HepG2 (cell line): ENCODE measurements around the gene PIGN. TPM values are rescaled to one million over a fixed set of nuclear protein-coding genes. Genes with fewer than 3 reads are reported as not detected.

Experiments
- ATAC-seq: fragments of 200-7000 bp; cut with Tn5 transposase; 3 replicates; pipeline ENCODE4 v1.9.1; 2020; ENCODE audit warnings: mild to moderate bottlenecking, moderate library complexity
- BruUV-seq: library from RNA; stranded (reverse); fragments of 400-500 nt; replicated peaks from 2 replicates; lab custom pipeline; 2021; lab: Mats Ljungman, UMichigan
- CTCF ChIA-PET: fragments of 300-600 bp; formaldehyde crosslinking; extraction: SDS; loops from one replicate; lab custom pipeline; 2021; ENCODE audit warnings: low total read pairs, inconsistent platforms, low intra/inter-chr PET ratio; lab: Yijun Ruan, JAX
- POLR2A ChIA-PET: fragments of 350-600 bp; sonication (Branson Sonifier 250); formaldehyde crosslinking; loops from one replicate; lab custom pipeline; 2020; ENCODE audit warnings: antibody characterized with exemption, inconsistent platforms; lab: Yijun Ruan, JAX
- DNase-seq: peaks from one replicate; pipeline ENCODE4 v3.0.0-alpha.2; 2015; ENCODE audit warnings: low spot score
- FAIRE-seq: peaks from 3 replicates; lab custom pipeline; 2011; peaks lifted over from hg19 to GRCh38; lab: Jason Lieb, UNC
- H2AFZ ChIP-seq: one replicate; pipeline ENCODE4 v1.6.1; 2011; ENCODE audit warnings: low read length, inconsistent platforms
- H3K27ac ChIP-seq: fragments of 300-600 bp; 3 replicates; pipeline ENCODE4 v1.8.0; 2011; ENCODE audit warnings: mixed run types, mild to moderate bottlenecking, mixed read lengths, low read length, inconsistent platforms; ENCODE audit not compliant: insufficient read depth; ENCODE audit errors: extremely low read length
- H3K27me3 ChIP-seq, 2 experiments: fragments of 200-600 bp in 1 of 2; 2 replicates in 1 of 2; 3 replicates in 1 of 2; pipeline versions ENCODE4 v1.6.0 to v1.8.0; 2011; ENCODE audit warnings: low read length in 2 of 2, mild to moderate bottlenecking in 2 of 2, moderate library complexity in 2 of 2, inconsistent platforms in 1 of 2; ENCODE audit not compliant: insufficient read depth in 2 of 2, control insufficient read depth in 1 of 2
- H3K36me3 ChIP-seq, 2 experiments: fragments of 200-600 bp in 1 of 2; replicated peaks in 1 of 2; 2 replicates in 1 of 2; 3 replicates in 1 of 2; pipeline versions ENCODE4 v1.5.1 to v1.8.0; 2011; ENCODE audit warnings: low read length in 2 of 2, inconsistent platforms in 1 of 2; ENCODE audit not compliant: insufficient read depth in 2 of 2, control insufficient read depth in 1 of 2
- H3K4me1 ChIP-seq: 2 replicates; pipeline ENCODE4 v1.5.1; 2012; ENCODE audit warnings: low read length, inconsistent platforms; ENCODE audit not compliant: insufficient read depth
- H3K4me2 ChIP-seq: 2 replicates; pipeline ENCODE4 v1.6.0; 2011; ENCODE audit warnings: low read depth, low read length, inconsistent platforms
- H3K4me3 ChIP-seq, 3 experiments: fragments of 200-600 bp in 1 of 3; sonication (generic), shearing (Covaris generic) in 1 of 3; replicated peaks in 1 of 3; 2 replicates each; pipeline ENCODE4 v1.5.1; 2011 to 2016; ENCODE audit warnings: low read length in 3 of 3, inconsistent platforms in 2 of 3, low read depth in 2 of 3, mild to moderate bottlenecking in 2 of 3, control low read depth in 1 of 3, mixed read lengths in 1 of 3; ENCODE audit not compliant: insufficient read depth in 1 of 3
- H3K79me2 ChIP-seq: one replicate; pipeline ENCODE4 v1.6.1; 2011; ENCODE audit warnings: low read length, inconsistent platforms; ENCODE audit not compliant: insufficient read depth
- H3K9ac ChIP-seq: 2 replicates; pipeline ENCODE4 v1.6.0; 2011; ENCODE audit warnings: mild to moderate bottlenecking, low read depth, low read length, inconsistent platforms; ENCODE audit not compliant: insufficient read depth
- H3K9me3 ChIP-seq: 2 replicates; pipeline ENCODE4 v1.5.1; 2012; ENCODE audit warnings: mild to moderate bottlenecking, low read length
- H4K20me1 ChIP-seq: 2 replicates; pipeline ENCODE4 v1.6.0; 2011; ENCODE audit warnings: inconsistent platforms, mild to moderate bottlenecking, low read length, moderate library complexity; ENCODE audit not compliant: insufficient read depth
- CHCHD3 ChIP-seq: sonication (generic); formaldehyde crosslinking; IDR thresholded peaks from 2 replicates; pipeline ENCODE4 v1.8.0; 2022; ENCODE audit warnings: mild to moderate bottlenecking, missing genetic modification reagents, moderate library complexity
- HNRNPLL ChIP-seq: fragments of 200-400 bp; formaldehyde crosslinking; IDR thresholded peaks from 2 replicates; pipeline ENCODE4 v1.6.1; 2017; ENCODE audit warnings: mild to moderate bottlenecking, low read depth, low read length; ENCODE audit not compliant: poor library complexity, severe bottlenecking
- IKZF1 ChIP-seq: fragments of 450-650 bp; IDR thresholded peaks from 2 replicates; pipeline ENCODE4 v1.7.1; 2016
- SNAPC4 ChIP-seq: sonication (generic); formaldehyde crosslinking; IDR thresholded peaks from 2 replicates; pipeline ENCODE4 v1.4.0; 2020; ENCODE audit warnings: mild to moderate bottlenecking, missing genetic modification reagents
- SNRNP70 ChIP-seq: fragments of 200-400 bp; formaldehyde crosslinking; IDR thresholded peaks from 2 replicates; pipeline ENCODE4 v1.6.1; 2017; ENCODE audit warnings: mild to moderate bottlenecking, low read depth, low read length, moderate library complexity
- ZBTB39 ChIP-seq: sonication (generic); formaldehyde crosslinking; IDR thresholded peaks from 2 replicates; pipeline ENCODE4 v1.5.0; 2020; ENCODE audit warnings: missing genetic modification reagents
- ZNF207 ChIP-seq: fragments of 450-650 bp; IDR thresholded peaks from 2 replicates; pipeline ENCODE4 v1.6.1; 2016; ENCODE audit warnings: antibody characterized with exemption, borderline replicate concordance
- ZNF772 ChIP-seq: sonication (generic); formaldehyde crosslinking; IDR thresholded peaks from 2 replicates; pipeline ENCODE4 v1.5.0; 2020; ENCODE audit warnings: mild to moderate bottlenecking, missing genetic modification reagents
- WGBS: methylation state at CpG from one replicate; pipeline ENCODE4 v1.1.6; 2017; ENCODE audit warnings: low lambda C conversion rate; 5-methylcytosine and 5-hydroxymethylcytosine counted together
- in situ Hi-C: cut with HindIII; loops from 2 replicates; pipeline ENCODE4 v1.10.0; 2017; ENCODE audit warnings: low pct_unique_long_range_greater_than_20kb; ENCODE audit not compliant: extremely low pct_ligation_motif_present
- intact Hi-C: fragments of 100-400 bp; cut with micrococcal nuclease; formaldehyde crosslinking; loops from one replicate; pipeline ENCODE4 v1.10.0; 2022; ENCODE audit not compliant: unreplicated experiment
- polyA plus RNA-seq, 8 experiments: library from polyadenylated mRNA; depleted of rRNA in 3 of 8; stranded (reverse) in 7 of 8; unstranded in 1 of 8; fragments of >200 nt; fragmentation: Illumina TruSeq in 4 of 8; extraction: Trizol in 4 of 8; gene quantifications; 2 replicates each; pipeline versions ENCODE4 v1.2.1 to v1.2.3, GENCODE V29; 2011 to 2016; ENCODE audit warnings: low read depth in 4 of 8, missing spikeins in 1 of 8, mixed read lengths in 1 of 8; ENCODE audit not compliant: insufficient read depth in 1 of 8
- total RNA-seq, 5 experiments: library from RNA; depleted of rRNA; stranded (reverse); fragments of >200 nt; fragmentation: Illumina TruSeq; extraction: Trizol; gene quantifications; 2 replicates each; pipeline ENCODE4 v1.2.3, GENCODE V29; 2016; ENCODE audit warnings: low read depth in 1 of 5

Gene PIGN
- total and polyA plus RNA-seq, 2 of the 13 experiments (the other 11 are each of a cell fraction or from before 2014, with no cell fraction given): 15.5 to 33.6 TPM

- no peak for TF ChIP-seq HNRNPLL
Measured at GRCh38 chr18:61998335-61998734, 188.5 kb downstream of the PIGN start (continued).

- Histone ChIP-seq H3K4me3 (no peak overlapping the region), H3K4me2 (no peak overlapping the region), H3K27ac (no peak overlapping the region), H2AFZ (no peak overlapping the region), H3K36me3 (no peaks in the 10 kb centered on the region), H3K4me1 (peaks cover 13% of the 10 kb centered on the region), H3K27me3 (no peaks in the 10 kb centered on the region), H3K9ac (no peak overlapping the region), H3K9me3 (no peaks in the 10 kb centered on the region), H3K79me2 (no peaks in the 10 kb centered on the region), H4K20me1 (no peaks in the 10 kb centered on the region)
- DNase-seq: no peak
- ChIA-PET POLR2A (no interaction called here), CTCF (no interaction called here)
- intact Hi-C loops (no loop called here), in situ Hi-C loops (no loop called here)
- FAIRE-seq: no peak
- WGBS: 17% methylated on average over 1 of the region's 1 CpG
- ATAC-seq: no peak
- BruUV-seq: no TSS peak
- no peak for TF ChIP-seq IKZF1
- no peak for TF ChIP-seq ZNF207
- no peak for TF ChIP-seq ZBTB39 (CRISPR knock-in tag)
- TF ChIP-seq ZNF772 (CRISPR knock-in tag): no peak
- TF ChIP-seq CHCHD3 (CRISPR knock-in tag): no peak
- no peak for TF ChIP-seq SNAPC4 (CRISPR knock-in tag)
- no peak for TF ChIP-seq SNRNP70
Measured at GRCh38 chr18:61995618-61996017, 191.2 kb downstream of the PIGN start.
